H1 (cell line): ENCODE data around the gene XPO5. TPM values are rescaled to one million over a fixed set of nuclear protein-coding genes. Genes with fewer than 3 reads are reported as not detected.
"Not testable (repeated sequence)": the region's sequence is repeated elsewhere in the genome, so short reads cannot be mapped to it uniquely, and the experiment has no call there.

Experiments used
- CTCF ChIA-PET: fragments of 300-600 bp; sonication (Branson Sonifier 250); formaldehyde crosslinking; loops from one replicate; lab custom pipeline; 2021; ENCODE audit not compliant: partially characterized antibody; lab: Charles Lee
- POLR2A ChIA-PET: fragments of 300-600 bp; sonication (Branson Sonifier 250); formaldehyde crosslinking; loops from one replicate; lab custom pipeline; 2021; ENCODE audit warnings: inconsistent platforms; ENCODE audit not compliant: partially characterized antibody; lab: Charles Lee
- DNase-seq, 2 experiments: peaks; one replicate each; pipeline versions ENCODE4 v3.0.0 to v3.0.0-alpha.2; 2010 to 2022; ENCODE audit warnings: low spot score in 2 of 2, low read depth in 1 of 2, mixed read lengths in 1 of 2
- FAIRE-seq: peaks from 2 replicates; lab custom pipeline; 2011; peaks lifted over from hg19 to GRCh38; lab: Jason Lieb, UNC
- H2AFZ ChIP-seq: 2 replicates; pipeline ENCODE4 v1.8.1; 2012; ENCODE audit warnings: low read length, inconsistent platforms
- H2AK5ac ChIP-seq: 2 replicates; pipeline ENCODE4 v1.6.1; 2013; ENCODE audit warnings: low read depth, low read length
- H2BK120ac ChIP-seq: replicated peaks from 2 replicates; pipeline ENCODE3; 2013; ENCODE audit warnings: low read depth, low read length, inconsistent platforms
- H2BK12ac ChIP-seq: 2 replicates; pipeline ENCODE4 v1.6.1; 2013; ENCODE audit warnings: low read depth, low read length
- H2BK15ac ChIP-seq: 2 replicates; pipeline ENCODE4 v1.6.1; 2013; ENCODE audit warnings: low read length
- H2BK20ac ChIP-seq: 2 replicates; pipeline ENCODE4 v1.6.1; 2013; ENCODE audit warnings: low read length
- H2BK5ac ChIP-seq: 2 replicates; pipeline ENCODE4 v1.6.1; 2013; ENCODE audit warnings: low read depth, low read length
- H3K14ac ChIP-seq: 2 replicates; pipeline ENCODE4 v1.6.1; 2013; ENCODE audit warnings: inconsistent platforms; ENCODE audit not compliant: insufficient read length
- H3K18ac ChIP-seq: 2 replicates; pipeline ENCODE4 v1.6.1; 2013; ENCODE audit warnings: low read length; ENCODE audit errors: extremely low read depth
- H3K23ac ChIP-seq: 2 replicates; pipeline ENCODE4 v1.6.1; 2013; ENCODE audit warnings: inconsistent platforms; ENCODE audit not compliant: insufficient read length
- H3K23me2 ChIP-seq: 2 replicates; pipeline ENCODE4 v1.6.1; 2013; ENCODE audit warnings: low read depth, low read length
- H3K27ac ChIP-seq: 2 replicates; pipeline ENCODE4 v1.6.1; 2011; ENCODE audit warnings: low read depth, low read length, inconsistent platforms
- H3K27me3 ChIP-seq, 4 experiments: replicated peaks in 1 of 4; 1 replicate in 1 of 4; 2 replicates in 3 of 4; pipeline versions ENCODE4 v1.6.1 to v1.8.1; 2011 to 2013; ENCODE audit warnings: low read length in 3 of 4, mild to moderate bottlenecking in 3 of 4, inconsistent platforms in 2 of 4, mixed read lengths in 2 of 4, moderate library complexity in 1 of 4; ENCODE audit not compliant: control insufficient read depth in 3 of 4, insufficient read depth in 3 of 4; ENCODE audit errors: extremely low read depth in 1 of 4
- H3K36me3 ChIP-seq, 4 experiments: 2 replicates each; pipeline versions ENCODE4 v1.6.1 to v1.8.1; 2011 to 2013; ENCODE audit warnings: mild to moderate bottlenecking in 4 of 4, low read length in 3 of 4, moderate library complexity in 2 of 4, control low read depth in 1 of 4, inconsistent platforms in 1 of 4; ENCODE audit not compliant: insufficient read depth in 4 of 4, control insufficient read depth in 2 of 4
- H3K4ac ChIP-seq: replicated peaks from 2 replicates; pipeline ENCODE3; 2013; ENCODE audit warnings: low read length, low read depth, mixed read lengths, inconsistent platforms; ENCODE audit not compliant: insufficient read length
- H3K4me1 ChIP-seq, 4 experiments: replicated peaks in 1 of 4; 1 replicate in 1 of 4; 2 replicates in 3 of 4; pipeline versions ENCODE4 v1.6.1 to v1.8.1; 2011 to 2013; ENCODE audit warnings: low read length in 3 of 4, inconsistent platforms in 2 of 4, mixed read lengths in 1 of 4; ENCODE audit not compliant: insufficient read depth in 4 of 4, control insufficient read depth in 3 of 4
- H3K4me2 ChIP-seq, 2 experiments: 2 replicates each; pipeline versions ENCODE4 v1.6.1 to v1.8.1; 2011 to 2013; ENCODE audit warnings: low read depth in 2 of 2, low read length in 2 of 2, control low read depth in 1 of 2, inconsistent platforms in 1 of 2, mild to moderate bottlenecking in 1 of 2; ENCODE audit not compliant: insufficient read depth in 1 of 2
- H3K4me3 ChIP-seq, 4 experiments: fragments of 200-600, 300-600 bp in 1 of 4; sonication (generic), shearing (Covaris generic), sonication (Bioruptor Twin) in 1 of 4; 2 replicates each; pipeline versions ENCODE4 v1.5.1 to v1.8.1; 2011 to 2016; ENCODE audit warnings: low read length in 4 of 4, low read depth in 3 of 4, control low read depth in 2 of 4, inconsistent platforms in 2 of 4, mild to moderate bottlenecking in 2 of 4, mixed read lengths in 1 of 4, moderate library complexity in 1 of 4; ENCODE audit not compliant: insufficient read depth in 2 of 4; ENCODE audit errors: extremely low read depth in 1 of 4
- H3K56ac ChIP-seq: replicated peaks from 2 replicates; pipeline ENCODE3; 2013; ENCODE audit warnings: low read depth, mild to moderate bottlenecking, mixed read lengths, low read length, inconsistent platforms; ENCODE audit not compliant: insufficient read length
- H3K79me1 ChIP-seq: 2 replicates; pipeline ENCODE4 v1.6.1; 2013; ENCODE audit warnings: low read depth, low read length, control low read depth
- H3K79me2 ChIP-seq, 2 experiments: 2 replicates each; pipeline versions ENCODE4 v1.6.1 to v1.8.1; 2012 to 2013; ENCODE audit warnings: low read length in 2 of 2, mild to moderate bottlenecking in 2 of 2, inconsistent platforms in 1 of 2; ENCODE audit not compliant: insufficient read depth in 2 of 2, control insufficient read depth in 1 of 2
- H3K9ac ChIP-seq, 4 experiments: replicated peaks in 1 of 4; 1 replicate in 1 of 4; 2 replicates in 3 of 4; pipeline versions ENCODE4 v1.6.1 to v1.8.1; 2011 to 2013; ENCODE audit warnings: low read depth in 3 of 4, low read length in 3 of 4, control low read depth in 2 of 4, mild to moderate bottlenecking in 2 of 4, moderate library complexity in 2 of 4, inconsistent platforms in 1 of 4; ENCODE audit errors: extremely low read depth in 1 of 4
- H3K9me3 ChIP-seq, 2 experiments: 2 replicates each; pipeline versions ENCODE4 v1.6.1 to v1.8.1; 2012 to 2013; ENCODE audit warnings: mild to moderate bottlenecking in 2 of 2, moderate library complexity in 2 of 2, control low read depth in 1 of 2, inconsistent platforms in 1 of 2, low read depth in 1 of 2, low read length in 1 of 2, mixed read lengths in 1 of 2; ENCODE audit not compliant: insufficient read depth in 2 of 2
- H4K20me1 ChIP-seq, 2 experiments: replicated peaks in 1 of 2; 2 replicates each; pipeline versions ENCODE3 to v1.8.1; 2011 to 2013; ENCODE audit warnings: inconsistent platforms in 2 of 2, low read length in 2 of 2, mild to moderate bottlenecking in 1 of 2; ENCODE audit not compliant: insufficient read depth in 2 of 2, control insufficient read depth in 1 of 2
- H4K5ac ChIP-seq: 2 replicates; pipeline ENCODE4 v1.6.1; 2013; ENCODE audit warnings: low read length, low read depth, mixed read lengths, inconsistent platforms; ENCODE audit not compliant: insufficient read length
- H4K8ac ChIP-seq: 2 replicates; pipeline ENCODE4 v1.8.0; 2013; ENCODE audit warnings: mild to moderate bottlenecking, moderate library complexity, low read length, inconsistent platforms; ENCODE audit not compliant: insufficient read depth; ENCODE audit errors: extremely low read depth
- H4K91ac ChIP-seq: replicated peaks from 2 replicates; pipeline ENCODE3; 2013; ENCODE audit warnings: low read length, mixed read lengths, inconsistent platforms; ENCODE audit not compliant: insufficient read length
- WGBS, 2 experiments: shearing (Covaris generic) in 1 of 2; methylation state at CpG; one replicate each; pipeline versions ENCODE4 v1.1.6 to v1.1.7; 2013 to 2015; ENCODE audit warnings: low lambda C conversion rate in 2 of 2, mixed read lengths in 2 of 2, inconsistent platforms in 1 of 2, low coverage in 1 of 2, missing lambda C conversion rate in 1 of 2; ENCODE audit not compliant: insufficient replicate concordance in 2 of 2, insufficient coverage in 1 of 2, insufficient read length in 1 of 2; ENCODE audit errors: extremely low coverage in 1 of 2, missing lambda C conversion rate in 1 of 2; 5-methylcytosine and 5-hydroxymethylcytosine counted together
- polyA plus RNA-seq, 7 experiments: library from polyadenylated mRNA; depleted of rRNA in 3 of 7; stranded (reverse) in 5 of 7; unstranded in 2 of 7; fragments of >200 nt in 5 of 7; fragments of 200-250 nt in 2 of 7; gene quantifications; 1 replicate in 5 of 7; 2 replicates in 1 of 7; 4 replicates in 1 of 7; pipeline versions ENCODE4 v1.2.1 to v1.2.3, GENCODE V29; 2011 to 2013; ENCODE audit warnings: missing spikeins in 2 of 7, mixed read lengths in 2 of 7
- total RNA-seq: library from RNA; stranded (reverse); fragmentation: NEBNext Ultra II Directional; extraction: Animal tissue kit (Norgen Biotek cat#: 25700); gene quantifications from 2 replicates; pipeline ENCODE4 v1.2.1, GENCODE V29; 2021

The XPO5 gene
- total and polyA plus RNA-seq, 2 of the 8 experiments (the other 6 are each of a cell fraction or from before 2014, with no cell fraction given) = 80.6 to 95.7 TPM

DNA sequence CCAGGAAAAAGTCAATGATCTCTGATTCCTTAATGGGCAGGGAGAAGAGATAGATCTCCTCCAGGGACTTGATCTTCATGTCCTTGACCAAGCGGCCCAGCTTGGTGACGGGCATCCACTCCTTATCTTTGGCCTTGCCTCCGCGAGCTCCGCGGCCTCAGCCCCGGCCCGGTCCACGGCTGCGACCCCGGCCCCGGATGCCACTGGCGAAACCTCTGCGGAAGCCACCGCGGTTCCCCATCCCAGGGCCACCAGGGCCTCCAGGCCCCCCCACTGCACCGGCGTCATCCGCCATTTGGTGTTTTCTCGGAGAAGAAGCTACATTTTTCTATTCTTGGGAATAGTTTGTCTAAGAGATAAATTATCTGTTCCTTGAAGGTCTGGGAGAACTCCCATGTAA, 36.4 kb downstream of the XPO5 start:
- H3K14ac ChIP-seq, H3K79me1 ChIP-seq, H4K8ac ChIP-seq, H4K91ac ChIP-seq, H2AFZ ChIP-seq, H3K4me1 ChIP-seq, H3K4me2 ChIP-seq, H3K4ac ChIP-seq, H4K5ac ChIP-seq, H2BK15ac ChIP-seq, H3K79me2 ChIP-seq, H3K9ac ChIP-seq, H3K56ac ChIP-seq, H3K27ac ChIP-seq, H2AK5ac ChIP-seq, H3K23ac ChIP-seq, H3K4me3 ChIP-seq, DNase-seq, H3K18ac ChIP-seq, H2BK20ac ChIP-seq, H3K27me3 ChIP-seq, H3K9me3 ChIP-seq, FAIRE-seq, H3K23me2 ChIP-seq, H2BK120ac ChIP-seq, H4K20me1 ChIP-seq, CTCF ChIA-PET, H2BK12ac ChIP-seq, H2BK5ac ChIP-seq: not testable (repeated sequence)
- 98% methylated on average over 20 of the region's 20 CpGs; no CpG with 5 or more reads in 1 of the 2 experiments for WGBS, 2 experiments
- POLR2A ChIA-PET = interaction anchor here (1.9 kb wide), 1 partner anchor 10 kb away, joined by 5 read pairs; no protein-coding TSS in a partner anchor
- H3K36me3 ChIP-seq = peaks cover 4 to 55% (median 29%) of the 10 kb centered on the region in 4 experiments

DNA sequence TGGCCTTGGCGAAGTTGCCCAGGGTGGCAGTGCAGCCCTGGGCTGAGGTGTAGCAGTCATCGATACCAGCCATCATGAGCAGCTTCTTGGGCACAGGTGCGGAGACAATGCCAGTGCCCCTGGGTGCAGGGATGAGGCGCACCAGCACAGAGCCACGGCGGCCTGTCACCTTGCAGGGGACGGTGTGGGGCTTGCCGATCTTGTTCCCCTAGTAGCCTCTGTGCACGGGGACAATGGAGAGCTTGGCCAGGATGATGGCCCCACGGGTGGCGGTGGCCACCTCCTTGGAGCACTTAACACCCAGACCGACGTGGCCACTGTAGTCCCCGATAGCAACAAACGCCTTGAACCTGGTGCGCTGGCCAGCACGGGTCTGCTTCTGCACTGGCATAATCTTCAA, 36.9 kb downstream of the XPO5 start:
- H4K5ac ChIP-seq, H3K9ac ChIP-seq, H3K27me3 ChIP-seq, H3K9me3 ChIP-seq, H3K27ac ChIP-seq, H3K4me2 ChIP-seq, H3K79me2 ChIP-seq, FAIRE-seq, H3K4me1 ChIP-seq, H3K56ac ChIP-seq, H2BK12ac ChIP-seq, H3K14ac ChIP-seq, DNase-seq, H4K8ac ChIP-seq, H2AFZ ChIP-seq, H3K23ac ChIP-seq, H3K4ac ChIP-seq, H2BK5ac ChIP-seq, H3K79me1 ChIP-seq, H2BK20ac ChIP-seq, CTCF ChIA-PET, H3K18ac ChIP-seq, H2AK5ac ChIP-seq, H2BK120ac ChIP-seq, H2BK15ac ChIP-seq, H3K23me2 ChIP-seq, H4K91ac ChIP-seq, H4K20me1 ChIP-seq, H3K4me3 ChIP-seq: not testable (repeated sequence)
- POLR2A ChIA-PET = interaction anchor here (0.6 to 1.9 kb wide), 3 partner anchors 9 to 59 kb away, joined by 3 to 5 read pairs (median 3); no protein-coding TSS in a partner anchor
- peaks cover 4 to 55% (median 29%) of the 10 kb centered on the region in 4 experiments for H3K36me3 ChIP-seq
- WGBS, 2 experiments = 94% methylated on average over 16 of the region's 17 CpGs; no CpG with 5 or more reads in 1 of the 2 experiments
